ENCODE measurements around the gene TMEM156.

Gene TMEM156

GRCh38 chr4:39029752-39030694 is 2.2 kb downstream of the TMEM156 start:
- no peak overlapping the region for H3K27ac ChIP-seq
- TF ChIP-seq CTCF (IDR thresholded peaks at IDR 0.05) = no peak
- TF ChIP-seq ZFX (IDR thresholded peaks at IDR 0.05; ENCODE audit: borderline replicate concordance) = no peak

DNA sequence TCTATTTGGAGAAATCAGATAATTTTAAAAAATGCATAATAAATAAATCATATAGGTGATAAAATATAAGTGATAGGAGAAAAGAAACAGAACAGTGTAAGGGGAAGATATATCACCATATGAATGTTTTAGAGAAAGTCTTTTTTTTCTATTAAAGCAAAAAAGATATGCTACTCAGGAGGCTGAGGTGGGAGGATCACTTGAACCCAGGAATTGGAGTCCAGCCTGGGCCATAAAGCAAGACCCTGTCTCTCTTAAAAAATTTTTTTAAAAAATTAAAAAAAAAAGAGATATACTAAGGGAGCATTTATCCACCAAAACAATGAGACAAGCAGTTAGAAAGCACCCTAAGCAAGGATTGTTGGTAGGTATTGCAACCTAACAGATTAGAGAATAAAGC is 6.1 kb downstream of the TMEM156 start:
- TF ChIP-seq CTCF (IDR thresholded peaks at IDR 0.05) (no peak), ZFX (IDR thresholded peaks at IDR 0.05; ENCODE audit: borderline replicate concordance) (no peak)
- no peak overlapping the region for H3K27ac ChIP-seq

- no peak overlapping the region for H3K27ac ChIP-seq
- TF ChIP-seq CTCF (IDR thresholded peaks at IDR 0.05) (no peak), ZFX (IDR thresholded peaks at IDR 0.05; ENCODE audit: borderline replicate concordance) (no peak)
These were observed 6.6 kb downstream of the TMEM156 start for GRCh38 chr4:39025552-39026085.

DNA sequence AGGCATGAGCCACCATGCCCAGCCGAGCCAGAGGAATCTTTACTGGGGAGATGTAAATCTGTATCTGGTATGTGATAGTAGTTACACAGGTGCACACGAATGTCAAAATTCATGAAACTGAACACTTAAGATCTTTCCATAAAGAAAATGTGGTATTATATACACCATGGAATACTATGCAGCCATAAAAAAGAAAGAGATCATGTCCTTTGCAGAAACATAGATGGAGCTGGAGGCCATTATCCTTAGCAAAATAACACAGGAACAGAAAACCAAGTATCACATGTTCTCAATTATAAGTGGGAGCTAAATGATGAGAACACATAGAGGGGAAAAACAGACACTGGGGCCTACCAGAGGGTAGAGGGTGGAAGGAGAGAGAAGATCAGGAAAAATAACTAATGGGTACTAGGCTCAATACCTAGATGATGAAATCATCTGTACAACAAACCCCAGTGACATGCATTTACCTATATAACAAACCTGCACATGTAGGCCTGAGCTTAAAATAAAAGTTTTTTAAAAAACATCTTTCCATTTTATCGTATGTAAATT is 7.8 kb downstream of the TMEM156 start:
- H3K27ac ChIP-seq = no peak overlapping the region
- no peak for TF ChIP-seq ZFX (IDR thresholded peaks at IDR 0.05; ENCODE audit: borderline replicate concordance)
- TF ChIP-seq CTCF (IDR thresholded peaks at IDR 0.05) = no peak

DNA sequence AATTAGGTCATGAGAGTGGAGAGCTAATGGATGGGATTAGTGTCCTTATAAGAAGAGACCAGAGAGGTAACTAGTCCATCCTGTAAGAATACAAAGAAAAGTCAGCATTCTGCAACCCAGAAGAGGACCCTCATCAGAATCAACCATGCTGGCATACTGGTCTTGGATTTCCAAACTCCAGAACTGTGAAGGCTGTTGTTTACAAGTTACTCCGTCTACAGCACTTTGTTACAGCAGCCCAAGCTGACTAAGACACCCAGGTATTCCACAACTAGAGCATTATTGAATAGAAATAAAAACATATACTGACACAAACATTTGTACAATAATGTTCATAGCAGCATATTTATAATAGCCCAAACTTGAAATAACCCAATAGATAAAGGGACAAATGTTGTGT is 9.2 kb downstream of the TMEM156 start:
- no peak overlapping the region for H3K27ac ChIP-seq
- TF ChIP-seq CTCF (IDR thresholded peaks at IDR 0.05) (no peak), ZFX (IDR thresholded peaks at IDR 0.05; ENCODE audit: borderline replicate concordance) (no peak)

DNA sequence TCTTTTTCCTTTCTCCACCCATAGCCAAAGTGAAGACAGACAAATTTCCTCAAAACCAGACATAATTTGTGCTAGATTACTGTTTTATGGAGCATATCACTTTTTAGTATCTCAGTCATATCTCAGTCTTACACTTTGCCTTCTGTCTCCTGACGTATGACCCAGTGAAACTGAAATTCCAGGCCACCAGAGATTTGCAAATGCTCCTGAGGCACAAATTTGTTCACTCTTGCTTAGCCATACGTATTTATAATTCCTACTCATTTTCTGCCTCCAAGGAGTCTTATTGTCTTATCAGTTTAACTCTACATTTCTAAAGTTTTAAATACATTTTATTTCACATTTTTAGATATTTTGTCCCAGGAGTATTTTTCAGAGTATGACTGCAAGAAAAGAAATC is 10.0 kb downstream of the TMEM156 start:
- no peak for TF ChIP-seq CTCF (IDR thresholded peaks at IDR 0.05)
- no peak overlapping the region for H3K27ac ChIP-seq

- TF ChIP-seq ZFX (IDR thresholded peaks at IDR 0.05; ENCODE audit: borderline replicate concordance) (no peak), CTCF (IDR thresholded peaks at IDR 0.05) (no peak)
These were observed 10.6 kb downstream of the TMEM156 start for GRCh38 chr4:39021631-39022030.

More at GRCh38 chr4:39021631-39022030, 10.6 kb downstream of the TMEM156 start:
- no peak overlapping the region for H3K27ac ChIP-seq
